Caco-2 (cell line): ENCODE results near the gene XAB2. TPM values are rescaled to one million over a fixed set of nuclear protein-coding genes. Genes with fewer than 3 reads are reported as not detected.

ENCODE experiments used
- BruUV-seq: library from RNA; stranded (reverse); fragments of 400-500 nt; replicated peaks from 2 replicates; lab custom pipeline; 2021; lab: Mats Ljungman, UMichigan
- CTCF ChIA-PET: fragments of 300-600 bp; sonication (Branson Sonifier 250); formaldehyde crosslinking; loops from one replicate; lab custom pipeline; 2022; ENCODE audit warnings: antibody characterized with exemption; lab: Charles Lee
- POLR2A ChIA-PET: fragments of 300-600 bp; sonication (Branson Sonifier 250); formaldehyde crosslinking; loops from one replicate; lab custom pipeline; 2022; ENCODE audit warnings: antibody characterized with exemption; lab: Charles Lee
- DNase-seq, 2 experiments: peaks; one replicate each; pipeline versions ENCODE4 v3.0.0 to v3.0.0-alpha.2; 2020 to 2022
- H3K27me3 ChIP-seq: replicated peaks from 2 replicates; pipeline ENCODE4 v1.6.0; 2011; ENCODE audit warnings: low read length; ENCODE audit not compliant: control insufficient read depth, insufficient read depth
- H3K36me3 ChIP-seq: 2 replicates; pipeline ENCODE4 v1.5.1; 2011; ENCODE audit warnings: low read length; ENCODE audit not compliant: control insufficient read depth, insufficient read depth
- H3K4me1 ChIP-seq: fragments of 250-450 bp; sonication (Bioruptor Pico); 2 replicates; pipeline ENCODE4 v1.5.1; 2020; ENCODE audit warnings: mild to moderate bottlenecking
- H3K4me3 ChIP-seq: 2 replicates; pipeline ENCODE4 v1.5.1; 2011; ENCODE audit warnings: low read depth, mild to moderate bottlenecking, control low read depth, low read length
- H3K9me3 ChIP-seq: fragments of 250-450 bp; sonication (Bioruptor Pico); 2 replicates; pipeline ENCODE4 v1.5.1; 2020; ENCODE audit warnings: mild to moderate bottlenecking, moderate library complexity
- H3K27ac Mint-ChIP-seq: one replicate; pipeline ENCODE4 v1.8.0; 2022; ENCODE audit warnings: mixed read lengths; ENCODE audit not compliant: unreplicated experiment
- H3K27me3 Mint-ChIP-seq: one replicate; pipeline ENCODE4 v1.8.0; 2022; ENCODE audit warnings: mixed read lengths; ENCODE audit not compliant: insufficient read depth, unreplicated experiment
- H3K36me3 Mint-ChIP-seq: one replicate; pipeline ENCODE4 v1.8.0; 2022; ENCODE audit warnings: mild to moderate bottlenecking, mixed read lengths; ENCODE audit not compliant: insufficient read depth, unreplicated experiment
- H3K4me1 Mint-ChIP-seq: one replicate; pipeline ENCODE4 v1.8.0; 2022; ENCODE audit warnings: low read depth, mixed read lengths; ENCODE audit not compliant: unreplicated experiment
- H3K4me3 Mint-ChIP-seq: one replicate; pipeline ENCODE4 v1.8.0; 2022; ENCODE audit warnings: mild to moderate bottlenecking, moderate library complexity, mixed read lengths; ENCODE audit not compliant: unreplicated experiment
- H3K9me3 Mint-ChIP-seq: one replicate; pipeline ENCODE4 v1.8.0; 2022; ENCODE audit warnings: mixed read lengths; ENCODE audit not compliant: unreplicated experiment
- CTCF ChIP-seq, 2 experiments: fragments of 200-600 bp in 1 of 2; IDR thresholded peaks; 1 replicate in 1 of 2; 2 replicates in 1 of 2; pipeline versions ENCODE4 v1.5.1 to v1.8.0; 2011 to 2022; ENCODE audit warnings: antibody characterized with exemption in 1 of 2, control low read depth in 1 of 2, inconsistent platforms in 1 of 2, low read depth in 1 of 2, low read length in 1 of 2, mild to moderate bottlenecking in 1 of 2, moderate library complexity in 1 of 2; ENCODE audit not compliant: insufficient read depth in 1 of 2, severe bottlenecking in 1 of 2, unreplicated experiment in 1 of 2
- intact Hi-C: fragments of 100-400 bp; cut with micrococcal nuclease; formaldehyde crosslinking; loops from one replicate; pipeline ENCODE4 v1.10.0; 2022; ENCODE audit not compliant: unreplicated experiment
- total RNA-seq: library from RNA; stranded (reverse); gene quantifications from 2 replicates; pipeline ENCODE4 v1.2.3, GENCODE V29; 2022

The XAB2 gene
- total RNA-seq, 1 experiment from 2014 or later = 44.7 TPM

DNA sequence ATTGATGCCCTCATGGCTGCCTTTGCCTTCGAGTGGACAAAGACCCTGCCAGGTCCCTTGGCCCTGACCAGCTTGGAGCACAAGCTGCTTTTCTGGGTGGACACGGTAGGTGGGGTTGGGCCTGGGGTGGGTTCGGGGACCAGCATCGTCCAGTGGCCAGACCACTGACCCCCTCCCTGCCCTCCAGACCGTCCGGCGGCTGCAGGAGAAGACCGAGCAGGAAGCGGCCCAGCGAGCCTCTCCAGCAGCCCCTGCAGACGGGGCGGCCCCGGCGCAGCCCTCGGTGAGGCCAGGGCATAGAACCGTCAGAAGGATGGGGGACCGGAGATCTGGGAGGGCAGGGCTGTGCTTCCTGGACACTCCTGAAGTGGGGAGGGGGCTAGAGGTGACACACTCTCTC is 23.1 kb downstream of the XAB2 start:
- H3K4me1 Mint-ChIP-seq = no peaks in the 10 kb centered on the region
- Histone ChIP-seq H3K9me3 (no peaks in the 10 kb centered on the region), H3K27me3 (no peaks in the 10 kb centered on the region), H3K4me1 (no peaks in the 10 kb centered on the region), H3K36me3 (no peaks in the 10 kb centered on the region; the same call in none of the 2 replicates), H3K4me3 (no peak overlapping the region)
- no peaks in the 10 kb centered on the region for H3K27me3 Mint-ChIP-seq
- peaks cover 76% of the 10 kb centered on the region for H3K36me3 Mint-ChIP-seq
- no peak for TF ChIP-seq CTCF (IDR thresholded peaks at IDR 0.05; ENCODE audit: insufficient read depth in 1 of 2, low read depth in 1 of 2, low read length in 1 of 2, severe bottlenecking in 1 of 2, unreplicated experiment in 1 of 2)
- no peak overlapping the region for H3K27ac Mint-ChIP-seq
- peaks cover 11% of the 10 kb centered on the region for H3K9me3 Mint-ChIP-seq
- no peak overlapping the region for H3K4me3 Mint-ChIP-seq
- DNase-seq = no peak
- ChIA-PET POLR2A (interaction anchor here (1.4 kb wide), 1 partner anchor 23 kb away, joined by 4 read pairs; the partner anchor contains the start of genes PET100 and XAB2), CTCF (interaction anchor here (2.0 kb wide), 1 partner anchor 38 kb away, joined by 11 read pairs; no protein-coding TSS in a partner anchor)
- no TSS peak for BruUV-seq
- intact Hi-C loops = no loop called here

DNA sequence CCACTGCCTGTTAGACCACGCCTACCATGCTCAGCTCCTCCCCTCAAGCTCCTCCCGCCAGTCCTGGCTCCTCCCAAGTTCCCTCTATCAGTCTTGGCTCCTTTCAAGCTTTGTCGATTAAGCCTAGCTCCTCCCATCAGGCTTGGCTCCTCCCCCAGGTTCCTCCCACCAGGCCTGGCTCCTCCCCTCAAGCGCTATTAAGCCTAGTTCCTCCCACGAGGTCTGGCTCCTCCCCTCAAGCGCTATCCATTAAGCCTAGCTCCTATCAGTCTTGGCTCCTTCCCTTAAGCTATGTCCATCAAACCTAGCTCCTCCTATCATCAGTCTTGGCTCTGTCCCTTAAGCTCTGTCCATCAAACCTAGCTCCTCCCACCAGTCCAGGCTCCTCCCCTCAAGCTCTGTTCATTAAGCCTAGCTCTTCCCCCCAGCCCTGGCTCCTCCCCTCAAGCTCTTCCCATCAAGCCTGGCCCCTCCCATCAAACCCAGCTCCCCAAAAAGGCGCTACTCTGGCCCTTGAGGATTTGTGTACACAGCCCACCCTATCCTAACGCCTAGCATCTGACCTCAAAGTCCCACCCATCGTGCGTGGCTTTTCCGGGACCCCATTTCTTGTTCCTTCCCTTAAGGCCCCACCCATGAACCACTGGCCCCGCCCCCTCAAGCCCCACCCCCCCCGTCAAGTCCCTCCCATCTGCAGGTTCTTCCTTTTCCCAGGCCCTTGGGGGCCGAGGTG is 23.7 kb downstream of the XAB2 start:
- ChIA-PET CTCF (interaction anchor here (0.6 to 2.0 kb wide), 3 partner anchors 37 to 503 kb away, joined by 3 to 11 read pairs (median 3); partner anchors contain the start of gene TRAPPC5), POLR2A (interaction anchor here (0.9 to 1.4 kb wide), 3 partner anchors 9 to 24 kb away, joined by 3 to 4 read pairs (median 3); partner anchors contain the start of genes PET100 and XAB2)
- Mint-ChIP-seq H3K4me1 (no peaks in the 10 kb centered on the region), H3K36me3 (peaks cover 75% of the 10 kb centered on the region), H3K9me3 (peaks cover 11% of the 10 kb centered on the region), H3K27ac (no peak overlapping the region), H3K4me3 (no peak overlapping the region), H3K27me3 (no peaks in the 10 kb centered on the region)
- DNase-seq = peak; percentile 60 to 79
- Histone ChIP-seq H3K4me3 (no peak overlapping the region), H3K4me1 (no peaks in the 10 kb centered on the region), H3K36me3 (no peaks in the 10 kb centered on the region; the same call in 1 of the 2 replicates), H3K9me3 (no peaks in the 10 kb centered on the region), H3K27me3 (no peaks in the 10 kb centered on the region)
- TF ChIP-seq CTCF (IDR thresholded peaks at IDR 0.05; ENCODE audit: insufficient read depth in 1 of 2, low read depth in 1 of 2, low read length in 1 of 2, severe bottlenecking in 1 of 2, unreplicated experiment in 1 of 2) = no peak
- intact Hi-C loops = no loop called here
- BruUV-seq = no TSS peak

GRCh38 chr19:7603919-7604318 is 25.4 kb downstream of the XAB2 start:
- CTCF ChIA-PET = no interaction called here
- POLR2A ChIA-PET = no interaction called here
- Histone ChIP-seq H3K27me3 (no peaks in the 10 kb centered on the region), H3K4me3 (no peak overlapping the region), H3K36me3 (no peaks in the 10 kb centered on the region; the same call in 1 of the 2 replicates), H3K9me3 (no peaks in the 10 kb centered on the region), H3K4me1 (no peaks in the 10 kb centered on the region)
- BruUV-seq = no TSS peak
- no peak for TF ChIP-seq CTCF (IDR thresholded peaks at IDR 0.05; ENCODE audit: insufficient read depth in 1 of 2, low read depth in 1 of 2, low read length in 1 of 2, severe bottlenecking in 1 of 2, unreplicated experiment in 1 of 2)
- Mint-ChIP-seq H3K36me3 (peaks cover 61% of the 10 kb centered on the region), H3K27ac (peak overlapping the region; percentile 2), H3K9me3 (peaks cover 11% of the 10 kb centered on the region), H3K27me3 (no peaks in the 10 kb centered on the region), H3K4me1 (no peaks in the 10 kb centered on the region), H3K4me3 (no peak overlapping the region)
- no peak for DNase-seq
- intact Hi-C loops = no loop called here
